IMR-90 (cell line): ENCODE measurements around the gene SUSD6. TPM values are rescaled to one million over a fixed set of nuclear protein-coding genes. Genes with fewer than 3 reads are reported as not detected.

Experiments used
- ATAC-seq: fragments of 200-7000 bp; cut with Tn5 transposase; 2 replicates; pipeline ENCODE4 v1.9.1; 2020; ENCODE audit warnings: low read depth, mild to moderate bottlenecking, moderate library complexity
- BruUV-seq: library from RNA; stranded (reverse); fragments of 400-500 nt; replicated peaks from 2 replicates; lab custom pipeline; 2021; lab: Mats Ljungman, UMichigan
- CTCF ChIA-PET: fragments of 300-600 bp; formaldehyde crosslinking; extraction: SDS; loops from one replicate; lab custom pipeline; 2021; ENCODE audit warnings: antibody characterized with exemption; lab: Yijun Ruan, JAX
- POLR2A ChIA-PET: fragments of 300-600 bp; sonication (Branson Sonifier 250); formaldehyde crosslinking; loops from one replicate; lab custom pipeline; 2022; ENCODE audit warnings: antibody characterized with exemption; ENCODE audit not compliant: unreplicated experiment; lab: Charles Lee
- DNase-seq: peaks from one replicate; pipeline ENCODE4 v3.0.0; 2013
- H2AFZ ChIP-seq: replicated peaks from 2 replicates; pipeline ENCODE3; 2013; ENCODE audit warnings: low read length, mild to moderate bottlenecking; ENCODE audit not compliant: poor library complexity
- H2AK5ac ChIP-seq: 2 replicates; pipeline ENCODE4 v1.6.1; 2013; ENCODE audit warnings: low read depth, low read length, inconsistent platforms
- H2AK9ac ChIP-seq: replicated peaks from 2 replicates; pipeline ENCODE3; 2013; ENCODE audit warnings: mild to moderate bottlenecking, low read depth, low read length, moderate library complexity; ENCODE audit not compliant: poor library complexity
- H2BK120ac ChIP-seq: 2 replicates; pipeline ENCODE4 v1.6.1; 2013; ENCODE audit warnings: low read depth, low read length, inconsistent platforms
- H2BK15ac ChIP-seq: 3 replicates; pipeline ENCODE4 v1.6.1; 2013; ENCODE audit warnings: low read depth, low read length, inconsistent platforms
- H2BK20ac ChIP-seq: 2 replicates; pipeline ENCODE4 v1.6.1; 2013; ENCODE audit warnings: low read depth, mild to moderate bottlenecking, inconsistent platforms, low read length, moderate library complexity
- H2BK5ac ChIP-seq: 2 replicates; pipeline ENCODE4 v1.6.1; 2013; ENCODE audit warnings: mild to moderate bottlenecking, low read depth, low read length, inconsistent platforms; ENCODE audit not compliant: poor library complexity, severe bottlenecking
- H3K14ac ChIP-seq: replicated peaks from 2 replicates; pipeline ENCODE4 v1.6.1; 2013; ENCODE audit warnings: low read depth, low read length, inconsistent platforms
- H3K18ac ChIP-seq: 2 replicates; pipeline ENCODE4 v1.6.1; 2013; ENCODE audit warnings: low read depth, low read length, control low read depth
- H3K23ac ChIP-seq: 2 replicates; pipeline ENCODE4 v1.6.1; 2013; ENCODE audit warnings: low read depth, low read length, inconsistent platforms
- H3K27ac ChIP-seq: 2 replicates; pipeline ENCODE4 v1.5.1; 2013; ENCODE audit warnings: mild to moderate bottlenecking, control low read depth, low read length; ENCODE audit not compliant: insufficient read depth
- H3K27me3 ChIP-seq: 2 replicates; pipeline ENCODE4 v1.6.1; 2013; ENCODE audit warnings: low read length; ENCODE audit not compliant: control insufficient read depth, insufficient read depth
- H3K36me3 ChIP-seq: 2 replicates; pipeline ENCODE4 v1.6.1; 2013; ENCODE audit warnings: low read length, mixed read lengths; ENCODE audit not compliant: control insufficient read depth, insufficient read depth
- H3K4ac ChIP-seq: 2 replicates; pipeline ENCODE4 v1.6.1; 2013; ENCODE audit warnings: low read depth, low read length, inconsistent platforms
- H3K4me1 ChIP-seq: 2 replicates; pipeline ENCODE4 v1.6.1; 2013; ENCODE audit warnings: low read length, mixed read lengths; ENCODE audit not compliant: control insufficient read depth, insufficient read depth
- H3K4me2 ChIP-seq: 2 replicates; pipeline ENCODE4 v1.6.1; 2013; ENCODE audit warnings: low read depth, mild to moderate bottlenecking, control low read depth, low read length, moderate library complexity
- H3K4me3 ChIP-seq: 2 replicates; pipeline ENCODE4 v1.5.1; 2013; ENCODE audit warnings: low read depth, mild to moderate bottlenecking, control low read depth, low read length, moderate library complexity; ENCODE audit not compliant: insufficient read depth
- H3K56ac ChIP-seq: 2 replicates; pipeline ENCODE4 v1.6.1; 2013; ENCODE audit warnings: low read length, inconsistent platforms; ENCODE audit not compliant: insufficient read depth; ENCODE audit errors: extremely low read depth
- H3K79me1 ChIP-seq, 2 experiments: 2 replicates each; pipeline ENCODE4 v1.6.1; 2013; ENCODE audit warnings: low read length in 2 of 2, inconsistent platforms in 1 of 2, low read depth in 1 of 2
- H3K9ac ChIP-seq: 2 replicates; pipeline ENCODE4 v1.6.1; 2013; ENCODE audit warnings: low read depth, low read length, control low read depth
- H3K9me1 ChIP-seq: 2 replicates; pipeline ENCODE4 v1.6.1; 2013; ENCODE audit warnings: low read length, inconsistent platforms; ENCODE audit not compliant: insufficient read depth
- H3K9me3 ChIP-seq: 2 replicates; pipeline ENCODE4 v1.6.1; 2013; ENCODE audit warnings: low read length; ENCODE audit not compliant: control insufficient read depth, insufficient read depth
- H4K20me1 ChIP-seq: 2 replicates; pipeline ENCODE4 v1.6.1; 2013; ENCODE audit warnings: low read length, inconsistent platforms; ENCODE audit not compliant: insufficient read depth
- H4K5ac ChIP-seq: 2 replicates; pipeline ENCODE4 v1.6.1; 2013; ENCODE audit warnings: mild to moderate bottlenecking, low read depth, low read length, control low read depth
- H4K8ac ChIP-seq, 2 experiments: 2 replicates each; pipeline ENCODE4 v1.6.1; 2013; ENCODE audit warnings: low read depth in 2 of 2, low read length in 2 of 2, control low read depth in 1 of 2, inconsistent platforms in 1 of 2
- H4K91ac ChIP-seq: 2 replicates; pipeline ENCODE4 v1.6.1; 2013; ENCODE audit warnings: low read depth, low read length, inconsistent platforms; ENCODE audit not compliant: insufficient read depth
- CEBPB ChIP-seq: IDR thresholded peaks from 2 replicates; pipeline ENCODE4 v1.6.1; 2012; ENCODE audit warnings: low read depth, low read length, improper control_type of control experiment
- FOS ChIP-seq: fragments of 150-350 bp; IDR thresholded peaks from 2 replicates; pipeline ENCODE4 v1.6.1; 2016; ENCODE audit warnings: low read depth, low read length
- RCOR1 ChIP-seq: IDR thresholded peaks from 2 replicates; pipeline ENCODE4 v1.6.1; 2012; ENCODE audit warnings: mild to moderate bottlenecking, low read length, improper control_type of control experiment; ENCODE audit not compliant: insufficient replicate concordance
- RFX5 ChIP-seq: IDR thresholded peaks from 2 replicates; pipeline ENCODE4 v1.8.0; 2012; ENCODE audit warnings: low read depth, mild to moderate bottlenecking, low read length, moderate library complexity
- WGBS, 2 experiments: methylation state at CpG; one replicate each; pipeline versions ENCODE4 v1.1.5 to v1.1.7; 2013; ENCODE audit warnings: missing lambda C conversion rate in 2 of 2; ENCODE audit not compliant: insufficient read length in 1 of 2; ENCODE audit errors: extremely low coverage in 2 of 2; 5-methylcytosine and 5-hydroxymethylcytosine counted together
- dilution Hi-C: fragments of 300-500 bp; cut with HindIII; formaldehyde crosslinking; loops from one replicate; pipeline ENCODE4 v1.14.3; 2018; ENCODE audit warnings: low sequenced_read_pairs; ENCODE audit not compliant: unreplicated experiment
- in situ Hi-C: fragments of 300-500 bp; cut with MboI; formaldehyde crosslinking; loops from 3 replicates; pipeline ENCODE4 v1.14.3; 2019; ENCODE audit warnings: low sequenced_read_pairs, inconsistent platforms, mixed read lengths
- intact Hi-C: fragments of 100-400 bp; cut with micrococcal nuclease; formaldehyde crosslinking; loops from 2 replicates; pipeline ENCODE4 v1.10.0; 2022
- polyA plus RNA-seq, 3 experiments: library from polyadenylated mRNA; depleted of rRNA; stranded (reverse); fragments of >200 nt; gene quantifications; 2 replicates each; pipeline ENCODE4 v1.2.3, GENCODE V29; 2012; ENCODE audit warnings: low replicate concordance in 1 of 3
- total RNA-seq: library from RNA; depleted of rRNA; stranded (reverse); fragments of >200 nt; gene quantifications from 2 replicates; pipeline ENCODE4 v1.2.3, GENCODE V29; 2012

The SUSD6 gene
- total and polyA plus RNA-seq, 2 of the 4 experiments (the other 2 are of a cell fraction): 2.3 to 10.1 TPM

- no peak for TF ChIP-seq RFX5
These were observed 32.2 kb downstream of the SUSD6 start (continued) for GRCh38 chr14:69643430-69644200.

- Histone ChIP-seq H3K27me3 (no peaks in the 10 kb centered on the region), H3K79me1 (peaks cover 26 to 75% of the 10 kb centered on the region in 2 experiments), H4K5ac (no peak overlapping the region), H2BK120ac (no peak overlapping the region), H2BK5ac (no peak overlapping the region), H3K18ac (no peak overlapping the region), H2BK20ac (no peak overlapping the region; the same call in 1 of the 2 replicates), H3K4me2 (no peak overlapping the region), H4K91ac (no peak overlapping the region), H3K9me3 (no peaks in the 10 kb centered on the region), H3K14ac (no peak overlapping the region), H2AK5ac (no peak overlapping the region), H4K8ac (no peak overlapping the region), H3K4me3 (no peak overlapping the region), H2AFZ (no peak overlapping the region), H3K36me3 (no peaks in the 10 kb centered on the region), H3K23ac (no peak overlapping the region), H3K9me1 (peaks cover 21% of the 10 kb centered on the region), H3K56ac (no peak overlapping the region), H2BK15ac (no peak overlapping the region), H3K9ac (no peak overlapping the region), H3K4ac (no peak overlapping the region), H4K20me1 (peaks cover 47% of the 10 kb centered on the region), H3K4me1 (peaks cover 20% of the 10 kb centered on the region), H2AK9ac (no peak overlapping the region), H3K27ac (no peak overlapping the region)
- no peak for TF ChIP-seq RCOR1
- TF ChIP-seq CEBPB: no peak
- no peak for TF ChIP-seq FOS
- dilution Hi-C loops: no loop called here
- ChIA-PET POLR2A (no interaction called here), CTCF (interaction anchor here (0.6 kb wide), 1 partner anchor 9 kb away, joined by 4 read pairs; no protein-coding TSS in a partner anchor)
- WGBS, 2 experiments: no CpG with 5 or more reads among the region's 1 CpG
- ATAC-seq (no peak), DNase-seq (no peak)
- intact Hi-C loops: loop anchor here (5.0 kb wide), 1 partner anchor 33 kb away; the partner anchor contains the start of gene SUSD6
- in situ Hi-C loops: no loop called here
- BruUV-seq: no TSS peak
These were observed 33.4 kb downstream of the SUSD6 start for GRCh38 chr14:69644814-69645213.
